GM21390 (cell line): ENCODE measurements around the gene SPRTN.
A peak's percentile ranks its signal among the peaks of the same experiment; 100 is the strongest.

ENCODE experiments used
- ATAC-seq: cut with Tn5 transposase; IDR thresholded peaks from one replicate; pipeline ENCODE4 v1.9.1; 2021; ENCODE audit not compliant: unreplicated experiment

The SPRTN gene

GRCh38 chr1:231338270-231339128 lies at the start of gene SPRTN:
SPRTN (plus strand) TSS chr1:231338293; CDS start chr1:231338384, 91 bp downstream.
- peak; percentile 5 for ATAC-seq

- ATAC-seq = no peak
Measured at GRCh38 chr1:231295938-231296337, 42.2 kb upstream of the SPRTN start.

- ATAC-seq = no peak
Measured at GRCh38 chr1:231301990-231302389, 36.1 kb upstream of the SPRTN start.

GRCh38 chr1:231310391-231310934 lies 27.6 kb upstream of the SPRTN start:
- ATAC-seq = no peak

- no peak for ATAC-seq
Measured at GRCh38 chr1:231311720-231312431, 26.2 kb upstream of the SPRTN start.

GRCh38 chr1:231312432-231312788 lies 25.7 kb upstream of the SPRTN start:
- no peak for ATAC-seq

GRCh38 chr1:231313661-231314060 lies 24.4 kb upstream of the SPRTN start:
- no peak for ATAC-seq

GRCh38 chr1:231315887-231316286 lies 22.2 kb upstream of the SPRTN start:
- peak; percentile 86 for ATAC-seq

- no peak for ATAC-seq
Measured at GRCh38 chr1:231317306-231318014, 20.6 kb upstream of the SPRTN start.

- ATAC-seq = no peak
Measured at GRCh38 chr1:231318015-231318355, 20.1 kb upstream of the SPRTN start.

- no peak for ATAC-seq
Measured at GRCh38 chr1:231318568-231318967, 19.5 kb upstream of the SPRTN start.

GRCh38 chr1:231319080-231319479 lies 19.0 kb upstream of the SPRTN start:
- no peak for ATAC-seq

- ATAC-seq = no peak
Measured at GRCh38 chr1:231322880-231323530, 15.1 kb upstream of the SPRTN start.

GRCh38 chr1:231324660-231325059 lies 13.4 kb upstream of the SPRTN start:
- no peak for ATAC-seq

GRCh38 chr1:231326248-231326647 lies 11.8 kb upstream of the SPRTN start:
- no peak for ATAC-seq

GRCh38 chr1:231327617-231328016 lies 10.5 kb upstream of the SPRTN start:
- no peak for ATAC-seq

- no peak for ATAC-seq
Measured at GRCh38 chr1:231329483-231329882, 8.6 kb upstream of the SPRTN start.

GRCh38 chr1:231332761-231333160 lies 5.3 kb upstream of the SPRTN start:
- no peak for ATAC-seq

- peak; percentile 34 for ATAC-seq
Measured at GRCh38 chr1:231334079-231334666, 3.9 kb upstream of the SPRTN start.

GRCh38 chr1:231334952-231335351 lies 3.1 kb upstream of the SPRTN start:
- no peak for ATAC-seq
